Bone marrow (tissue), 2 donors: ENCODE data around the gene PROCA1.

Experiments
- DNase-seq, 2 donors: peaks; one replicate each; lab custom pipeline; 2025; lab: John Stamatoyannopoulos, UW

The PROCA1 gene

GRCh38 chr17:28707339-28707720 is 4.4 kb downstream of the PROCA1 start:
- DNase-seq = no peak

GRCh38 chr17:28706471-28707338 is 5.0 kb downstream of the PROCA1 start:
- no peak for DNase-seq

- no peak for DNase-seq
These were observed 5.9 kb downstream of the PROCA1 start for GRCh38 chr17:28705728-28706334.

GRCh38 chr17:28705074-28705659 is 6.5 kb downstream of the PROCA1 start:
- DNase-seq = no peak

GRCh38 chr17:28704219-28704858 is 7.3 kb downstream of the PROCA1 start:
- no peak for DNase-seq

GRCh38 chr17:28703552-28704218 is 8.0 kb downstream of the PROCA1 start:
- no peak for DNase-seq

- DNase-seq = no peak
These were observed 8.9 kb downstream of the PROCA1 start for GRCh38 chr17:28702752-28703150.

GRCh38 chr17:28702026-28702751 is 9.5 kb downstream of the PROCA1 start:
- DNase-seq = no peak

GRCh38 chr17:28700830-28701492 is 10.7 kb downstream of the PROCA1 start:
- no peak for DNase-seq

GRCh38 chr17:28700278-28700677 is 11.4 kb downstream of the PROCA1 start:
- DNase-seq = no peak

- DNase-seq = no peak
These were observed 13.3 kb downstream of the PROCA1 start for GRCh38 chr17:28698253-28698941.

- no peak for DNase-seq
These were observed 17.8 kb downstream of the PROCA1 start for GRCh38 chr17:28693869-28694268.

- no peak for DNase-seq
These were observed 22.7 kb downstream of the PROCA1 start for GRCh38 chr17:28689011-28689410.

GRCh38 chr17:28688481-28688880 is 23.2 kb downstream of the PROCA1 start:
- no peak for DNase-seq

- no peak for DNase-seq
These were observed 25.4 kb downstream of the PROCA1 start for GRCh38 chr17:28686296-28686695.

- no peak for DNase-seq
These were observed 26.3 kb downstream of the PROCA1 start for GRCh38 chr17:28685366-28685765.

GRCh38 chr17:28684963-28685362 is 26.7 kb downstream of the PROCA1 start:
- no peak for DNase-seq

GRCh38 chr17:28682655-28683054 is 29.0 kb downstream of the PROCA1 start:
- no peak for DNase-seq

GRCh38 chr17:28675980-28676379 is 35.7 kb downstream of the PROCA1 start:
- DNase-seq = no peak

- no peak for DNase-seq
These were observed 36.2 kb downstream of the PROCA1 start for GRCh38 chr17:28675490-28675889.
